GM23338 (cell line): ENCODE measurements around the gene S100A8. TPM values are rescaled to one million over a fixed set of nuclear protein-coding genes. Genes with fewer than 3 reads are reported as not detected.

Source experiments
- ATAC-seq: fragments of 200-7000 bp; cut with Tn5 transposase; 3 replicates; pipeline ENCODE4 v1.9.1; 2020
- DNase-seq: peaks from one replicate; pipeline ENCODE4 v3.0.0-alpha.2; 2015; ENCODE audit warnings: low spot score
- H2AFZ ChIP-seq: fragments of 200-600 bp; sonication (generic); 2 replicates; pipeline ENCODE4 v1.8.0; 2016; ENCODE audit warnings: antibody characterized with exemption, mild to moderate bottlenecking, moderate library complexity
- H3F3A ChIP-seq: fragments of 200-600 bp; sonication (generic); replicated peaks from 2 replicates; pipeline ENCODE4 v1.8.0; 2017; ENCODE audit warnings: antibody characterized with exemption, mixed run types, low read depth
- H3K27ac ChIP-seq: fragments of 200-600 bp; sonication (generic); 2 replicates; pipeline ENCODE4 v1.6.1; 2016; ENCODE audit warnings: low read depth
- H3K27me3 ChIP-seq: fragments of 200-600 bp; sonication (generic); 2 replicates; pipeline ENCODE4 v1.8.0; 2016; ENCODE audit warnings: mild to moderate bottlenecking, mixed run types, moderate library complexity; ENCODE audit not compliant: insufficient read depth
- H3K36me3 ChIP-seq: fragments of 200-600 bp; sonication (generic); 2 replicates; pipeline ENCODE4 v1.8.0; 2016; ENCODE audit warnings: mild to moderate bottlenecking; ENCODE audit not compliant: insufficient read depth
- H3K4me1 ChIP-seq: fragments of 200-600 bp; sonication (generic); 2 replicates; pipeline ENCODE4 v1.8.0; 2016; ENCODE audit warnings: mild to moderate bottlenecking, moderate library complexity; ENCODE audit not compliant: insufficient read depth
- H3K4me2 ChIP-seq: fragments of 200-600 bp; sonication (generic); 2 replicates; pipeline ENCODE4 v1.7.1; 2017; ENCODE audit warnings: mixed run types
- H3K4me3 ChIP-seq: fragments of 200-600 bp; sonication (generic); 2 replicates; pipeline ENCODE4 v1.6.1; 2016; ENCODE audit warnings: mixed run types
- H3K79me2 ChIP-seq: fragments of 200-600 bp; sonication (generic); replicated peaks from 2 replicates; pipeline ENCODE4 v1.8.0; 2017; ENCODE audit warnings: mild to moderate bottlenecking; ENCODE audit not compliant: insufficient read depth
- H3K9me2 ChIP-seq: fragments of 200-600 bp; sonication (generic); 2 replicates; pipeline ENCODE4 v1.8.0; 2017; ENCODE audit not compliant: insufficient read depth
- H4K20me1 ChIP-seq: fragments of 200-600 bp; sonication (generic); replicated peaks from 2 replicates; pipeline ENCODE4 v1.8.0; 2017; ENCODE audit warnings: mild to moderate bottlenecking; ENCODE audit not compliant: insufficient read depth
- H3K27ac Mint-ChIP-seq: 2 replicates; pipeline ENCODE4 v1.8.0; 2020; ENCODE audit warnings: inconsistent platforms, mild to moderate bottlenecking, moderate library complexity, mixed read lengths
- H3K27me3 Mint-ChIP-seq: 3 replicates; pipeline ENCODE4 v1.8.0; 2022; ENCODE audit warnings: low read depth, mild to moderate bottlenecking, moderate library complexity, mixed read lengths, inconsistent platforms; ENCODE audit not compliant: insufficient read depth, poor library complexity
- H3K36me3 Mint-ChIP-seq: 3 replicates; pipeline ENCODE4 v1.8.0; 2021; ENCODE audit warnings: low read depth, mild to moderate bottlenecking, inconsistent platforms, moderate library complexity, mixed read lengths
- H3K4me1 Mint-ChIP-seq: 3 replicates; pipeline ENCODE4 v1.8.0; 2020; ENCODE audit warnings: mild to moderate bottlenecking, inconsistent platforms, mixed read lengths
- H3K4me3 Mint-ChIP-seq: 3 replicates; pipeline ENCODE4 v1.8.0; 2021; ENCODE audit warnings: moderate library complexity, mild to moderate bottlenecking, inconsistent platforms, mixed read lengths
- H3K9me3 Mint-ChIP-seq: 3 replicates; pipeline ENCODE4 v1.8.0; 2020; ENCODE audit warnings: moderate library complexity, mild to moderate bottlenecking, inconsistent platforms, mixed read lengths
- EZH2 ChIP-seq: fragments of 200-600 bp; sonication (generic); IDR thresholded peaks from one replicate; pipeline ENCODE4 v1.8.0; 2017; ENCODE audit warnings: antibody characterized with exemption, mild to moderate bottlenecking, low read depth; ENCODE audit not compliant: unreplicated experiment
- JUNB ChIP-seq: IDR thresholded peaks from one replicate; pipeline ENCODE4 v1.6.1; 2016; ENCODE audit warnings: antibody characterized with exemption; ENCODE audit not compliant: unreplicated experiment
- NANOG ChIP-seq: IDR thresholded peaks from 2 replicates; pipeline ENCODE4 v1.6.1; 2016; ENCODE audit warnings: antibody characterized with exemption, borderline replicate concordance
- POLR2AphosphoS5 ChIP-seq: IDR thresholded peaks from 2 replicates; pipeline ENCODE4 v1.6.1; 2016; ENCODE audit warnings: antibody characterized with exemption, low read depth
- STAT1 ChIP-seq: IDR thresholded peaks from one replicate; pipeline ENCODE4 v1.6.1; 2016; ENCODE audit warnings: antibody characterized with exemption; ENCODE audit not compliant: unreplicated experiment
- ZNF114 ChIP-seq: fragments of 250-450 bp; sonication (Bioruptor Pico); IDR thresholded peaks from 2 replicates; pipeline ENCODE4 v1.5.0; 2020; ENCODE audit warnings: mild to moderate bottlenecking, moderate library complexity
- ZNF331 ChIP-seq: fragments of 250-450 bp; sonication (Bioruptor Pico); IDR thresholded peaks from 2 replicates; pipeline ENCODE4 v1.5.0; 2020; ENCODE audit warnings: low read depth, mild to moderate bottlenecking, moderate library complexity
- polyA plus RNA-seq: library from polyadenylated mRNA; unstranded; fragments of >200 nt; fragmentation: Nextera tagmentation; extraction: Ambion mirVana; gene quantifications from 2 replicates; pipeline ENCODE4 v1.2.1, GENCODE V29; 2016
- total RNA-seq: library from RNA; depleted of rRNA; stranded (reverse); fragments of >200 nt; shearing (Covaris generic); gene quantifications from 2 replicates; pipeline ENCODE4 v1.2.3, GENCODE V29; 2014
- TF ChIP-seq, protein P1 (sequence below): IDR thresholded peaks from 2 replicates; pipeline ENCODE4 v1.6.1; 2016; ENCODE audit warnings: antibody characterized with exemption
- TF ChIP-seq, protein P2 (sequence below), 2 experiments: fragments of 200-600 bp in 1 of 2; sonication (generic) in 1 of 2; conservative IDR thresholded peaks; 2 replicates each; pipeline versions ENCODE4 v1.5.1 to v1.6.1; 2016 to 2017; ENCODE audit warnings: antibody characterized with exemption in 2 of 2, low read depth in 2 of 2, mild to moderate bottlenecking in 2 of 2, moderate library complexity in 1 of 2
- TF ChIP-seq, protein P3 (sequence below): IDR thresholded peaks from one replicate; pipeline ENCODE4 v1.6.1; 2018; ENCODE audit warnings: antibody characterized with exemption; ENCODE audit not compliant: unreplicated experiment

S100A8 gene
- total and polyA plus RNA-seq, 2 experiments from 2014 or later, result not detected

DNA sequence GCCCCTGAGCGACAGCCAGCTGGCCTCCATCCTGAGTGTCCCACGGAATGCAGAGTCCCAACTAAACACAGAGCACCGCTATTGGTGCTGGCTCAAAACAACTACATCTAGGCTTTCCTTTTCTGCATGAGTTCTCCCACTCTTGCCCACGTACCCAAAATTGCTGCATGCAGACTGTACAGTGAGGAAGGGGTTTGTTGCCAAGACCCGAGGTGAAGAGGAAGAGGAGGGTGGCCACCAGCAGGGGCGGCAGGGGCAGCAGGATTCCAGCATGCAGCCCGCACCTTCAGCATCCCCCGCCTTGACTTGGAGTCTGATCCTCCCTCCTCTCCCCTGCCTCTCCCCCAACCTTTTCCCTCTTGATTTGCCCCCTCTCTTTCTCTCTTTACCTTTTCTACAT, 25.2 kb downstream of the S100A8 start:
- no peaks in the 10 kb centered on the region; the same call in 1 of the 2 replicates for H3K9me2 ChIP-seq
- H2AFZ ChIP-seq, result no peak overlapping the region
- no peaks in the 10 kb centered on the region for H3K4me1 ChIP-seq
- no peaks in the 10 kb centered on the region for H3K36me3 ChIP-seq
- H3F3A ChIP-seq, result no peaks in the 10 kb centered on the region
- TF ChIP-seq POLR2AphosphoS5 (no peak), ZNF331 (CRISPR knock-in tag) (no peak)
- TF ChIP-seq, protein P1, sequence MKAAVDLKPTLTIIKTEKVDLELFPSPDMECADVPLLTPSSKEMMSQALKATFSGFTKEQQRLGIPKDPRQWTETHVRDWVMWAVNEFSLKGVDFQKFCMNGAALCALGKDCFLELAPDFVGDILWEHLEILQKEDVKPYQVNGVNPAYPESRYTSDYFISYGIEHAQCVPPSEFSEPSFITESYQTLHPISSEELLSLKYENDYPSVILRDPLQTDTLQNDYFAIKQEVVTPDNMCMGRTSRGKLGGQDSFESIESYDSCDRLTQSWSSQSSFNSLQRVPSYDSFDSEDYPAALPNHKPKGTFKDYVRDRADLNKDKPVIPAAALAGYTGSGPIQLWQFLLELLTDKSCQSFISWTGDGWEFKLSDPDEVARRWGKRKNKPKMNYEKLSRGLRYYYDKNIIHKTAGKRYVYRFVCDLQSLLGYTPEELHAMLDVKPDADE, result no peak
- no peaks in the 10 kb centered on the region for H3K79me2 ChIP-seq
- Mint-ChIP-seq H3K27ac (no peak overlapping the region), H3K4me3 (no peak overlapping the region), H3K9me3 (no peaks in the 10 kb centered on the region), H3K36me3 (no peaks in the 10 kb centered on the region), H3K4me1 (no peaks in the 10 kb centered on the region), H3K27me3 (peaks cover 3% of the 10 kb centered on the region)
- no peak for ATAC-seq
- no peaks in the 10 kb centered on the region for H4K20me1 ChIP-seq
- no peak overlapping the region for H3K27ac ChIP-seq
- H3K4me2 ChIP-seq, result no peak overlapping the region
- DNase-seq, result no peak
- H3K4me3 ChIP-seq, result no peak overlapping the region
- H3K27me3 ChIP-seq, result no peaks in the 10 kb centered on the region

DNA sequence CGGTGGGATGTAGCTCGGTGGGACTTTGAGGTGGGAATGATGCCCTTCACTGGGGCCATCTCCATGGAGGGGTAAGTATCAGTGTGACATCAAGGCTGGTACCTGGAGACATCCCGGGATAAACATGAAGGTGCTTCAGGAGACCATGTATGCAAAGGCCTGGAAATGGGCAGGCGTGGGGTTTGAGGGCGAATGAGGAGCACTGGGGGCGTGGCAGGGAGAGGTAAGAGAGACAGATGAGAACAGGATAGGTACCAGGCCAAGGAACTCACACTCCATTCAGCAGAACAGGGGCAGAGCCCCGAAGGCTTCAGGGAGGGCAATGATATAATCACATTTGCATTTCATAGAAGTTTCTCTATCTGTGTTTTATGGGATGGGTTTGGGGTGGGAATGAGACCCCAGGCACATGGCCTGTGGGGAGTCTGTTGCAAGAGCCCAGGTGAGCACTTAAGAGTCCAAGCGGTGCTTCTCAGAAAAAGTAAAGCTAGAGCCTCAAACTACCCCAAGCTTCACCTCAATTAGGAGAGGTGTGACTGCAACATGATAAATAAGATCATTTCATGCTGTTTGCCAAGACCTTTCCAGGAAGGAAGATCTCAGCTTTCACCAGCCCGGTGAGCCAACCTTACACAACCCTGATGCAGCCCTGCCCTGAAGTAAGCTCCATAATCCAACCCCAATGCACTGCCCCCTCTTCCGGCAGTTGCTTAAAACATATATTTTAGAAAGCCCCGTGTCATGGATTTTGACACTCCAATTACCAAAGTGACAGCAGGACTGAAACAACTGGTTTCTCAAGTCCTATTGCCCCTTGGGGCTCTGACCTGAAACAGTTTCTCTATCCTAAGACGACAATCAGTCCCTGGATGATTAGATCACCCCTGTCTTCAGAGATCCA, 25.9 kb downstream of the S100A8 start:
- Mint-ChIP-seq H3K4me3 (no peak overlapping the region), H3K27me3 (peaks cover 3% of the 10 kb centered on the region), H3K9me3 (no peaks in the 10 kb centered on the region), H3K27ac (no peak overlapping the region), H3K36me3 (no peaks in the 10 kb centered on the region), H3K4me1 (no peaks in the 10 kb centered on the region)
- H3K27ac ChIP-seq, result no peak overlapping the region
- H3K4me2 ChIP-seq, result no peak overlapping the region
- DNase-seq (no peak), ATAC-seq (no peak)
- H3K4me1 ChIP-seq, result no peaks in the 10 kb centered on the region
- no peaks in the 10 kb centered on the region for H3K36me3 ChIP-seq
- no peak overlapping the region for H2AFZ ChIP-seq
- H3K9me2 ChIP-seq, result no peaks in the 10 kb centered on the region; the same call in 1 of the 2 replicates
- H4K20me1 ChIP-seq, result no peaks in the 10 kb centered on the region
- TF ChIP-seq STAT1, result no peak
- TF ChIP-seq NANOG, result no peak
- TF ChIP-seq, protein P1, result no peak
- no peak for TF ChIP-seq JUNB
- TF ChIP-seq ZNF331 (CRISPR knock-in tag), result no peak
- TF ChIP-seq EZH2, result no peak
- no peak for TF ChIP-seq ZNF114
- TF ChIP-seq, protein P2, sequence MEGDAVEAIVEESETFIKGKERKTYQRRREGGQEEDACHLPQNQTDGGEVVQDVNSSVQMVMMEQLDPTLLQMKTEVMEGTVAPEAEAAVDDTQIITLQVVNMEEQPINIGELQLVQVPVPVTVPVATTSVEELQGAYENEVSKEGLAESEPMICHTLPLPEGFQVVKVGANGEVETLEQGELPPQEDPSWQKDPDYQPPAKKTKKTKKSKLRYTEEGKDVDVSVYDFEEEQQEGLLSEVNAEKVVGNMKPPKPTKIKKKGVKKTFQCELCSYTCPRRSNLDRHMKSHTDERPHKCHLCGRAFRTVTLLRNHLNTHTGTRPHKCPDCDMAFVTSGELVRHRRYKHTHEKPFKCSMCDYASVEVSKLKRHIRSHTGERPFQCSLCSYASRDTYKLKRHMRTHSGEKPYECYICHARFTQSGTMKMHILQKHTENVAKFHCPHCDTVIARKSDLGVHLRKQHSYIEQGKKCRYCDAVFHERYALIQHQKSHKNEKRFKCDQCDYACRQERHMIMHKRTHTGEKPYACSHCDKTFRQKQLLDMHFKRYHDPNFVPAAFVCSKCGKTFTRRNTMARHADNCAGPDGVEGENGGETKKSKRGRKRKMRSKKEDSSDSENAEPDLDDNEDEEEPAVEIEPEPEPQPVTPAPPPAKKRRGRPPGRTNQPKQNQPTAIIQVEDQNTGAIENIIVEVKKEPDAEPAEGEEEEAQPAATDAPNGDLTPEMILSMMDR (conservative IDR thresholded peaks at IDR 0.05; ENCODE audit: low read depth in 2 of 2), result no peak
- TF ChIP-seq, protein P3, sequence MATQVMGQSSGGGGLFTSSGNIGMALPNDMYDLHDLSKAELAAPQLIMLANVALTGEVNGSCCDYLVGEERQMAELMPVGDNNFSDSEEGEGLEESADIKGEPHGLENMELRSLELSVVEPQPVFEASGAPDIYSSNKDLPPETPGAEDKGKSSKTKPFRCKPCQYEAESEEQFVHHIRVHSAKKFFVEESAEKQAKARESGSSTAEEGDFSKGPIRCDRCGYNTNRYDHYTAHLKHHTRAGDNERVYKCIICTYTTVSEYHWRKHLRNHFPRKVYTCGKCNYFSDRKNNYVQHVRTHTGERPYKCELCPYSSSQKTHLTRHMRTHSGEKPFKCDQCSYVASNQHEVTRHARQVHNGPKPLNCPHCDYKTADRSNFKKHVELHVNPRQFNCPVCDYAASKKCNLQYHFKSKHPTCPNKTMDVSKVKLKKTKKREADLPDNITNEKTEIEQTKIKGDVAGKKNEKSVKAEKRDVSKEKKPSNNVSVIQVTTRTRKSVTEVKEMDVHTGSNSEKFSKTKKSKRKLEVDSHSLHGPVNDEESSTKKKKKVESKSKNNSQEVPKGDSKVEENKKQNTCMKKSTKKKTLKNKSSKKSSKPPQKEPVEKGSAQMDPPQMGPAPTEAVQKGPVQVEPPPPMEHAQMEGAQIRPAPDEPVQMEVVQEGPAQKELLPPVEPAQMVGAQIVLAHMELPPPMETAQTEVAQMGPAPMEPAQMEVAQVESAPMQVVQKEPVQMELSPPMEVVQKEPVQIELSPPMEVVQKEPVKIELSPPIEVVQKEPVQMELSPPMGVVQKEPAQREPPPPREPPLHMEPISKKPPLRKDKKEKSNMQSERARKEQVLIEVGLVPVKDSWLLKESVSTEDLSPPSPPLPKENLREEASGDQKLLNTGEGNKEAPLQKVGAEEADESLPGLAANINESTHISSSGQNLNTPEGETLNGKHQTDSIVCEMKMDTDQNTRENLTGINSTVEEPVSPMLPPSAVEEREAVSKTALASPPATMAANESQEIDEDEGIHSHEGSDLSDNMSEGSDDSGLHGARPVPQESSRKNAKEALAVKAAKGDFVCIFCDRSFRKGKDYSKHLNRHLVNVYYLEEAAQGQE, result no peak
- TF ChIP-seq POLR2AphosphoS5, result no peak
- no peaks in the 10 kb centered on the region for H3K79me2 ChIP-seq
- H3K27me3 ChIP-seq, result no peaks in the 10 kb centered on the region
- H3F3A ChIP-seq, result no peaks in the 10 kb centered on the region
- H3K4me3 ChIP-seq, result no peak overlapping the region
